Heart right ventricle (tissue), 16 donors: ENCODE results near the gene CACTIN. TPM values are rescaled to one million over a fixed set of nuclear protein-coding genes. Genes with fewer than 3 reads are reported as not detected.

Experiments used
- ATAC-seq, 8 donors: fragments of 200-7000 bp; cut with Tn5 transposase; one replicate each; pipeline ENCODE4 v1.9.1; 2020; ENCODE audit warnings: mild to moderate bottlenecking in 8 of 8, moderate library complexity in 8 of 8, moderate number of reproducible peaks in 1 of 8
- DNase-seq, 2 donors: peaks; one replicate each; pipeline ENCODE4 v3.0.0-alpha.2; 2020
- H3K27ac ChIP-seq, 10 donors: fragments of 200-600 bp; sonication (generic) in 2 of 10; one replicate each; pipeline versions ENCODE4 v1.5.0 to v1.8.0; 2020 to 2022; ENCODE audit warnings: mild to moderate bottlenecking in 3 of 10
- H3K27me3 ChIP-seq, 7 donors: fragments of 200-600 bp; one replicate each; pipeline ENCODE4 v1.8.0; 2021 to 2022; ENCODE audit warnings: mild to moderate bottlenecking in 2 of 7
- H3K36me3 ChIP-seq, 9 donors: fragments of 200-600 bp; sonication (generic) in 1 of 9; one replicate each; pipeline versions ENCODE4 v1.5.0 to v1.8.0; 2020 to 2022; ENCODE audit warnings: mild to moderate bottlenecking in 2 of 9
- H3K4me1 ChIP-seq, 9 donors: fragments of 200-600 bp; sonication (generic) in 1 of 9; one replicate each; pipeline versions ENCODE4 v1.5.0 to v1.8.0; 2020 to 2022; ENCODE audit warnings: mild to moderate bottlenecking in 4 of 9
- H3K4me3 ChIP-seq, 10 donors: fragments of 200-600 bp; sonication (generic) in 2 of 10; one replicate each; pipeline versions ENCODE4 v1.5.0 to v1.8.0; 2020 to 2022; ENCODE audit warnings: mild to moderate bottlenecking in 7 of 10, moderate library complexity in 2 of 10
- H3K9me3 ChIP-seq, 11 donors: fragments of 200-600 bp in 10 of 11; sonication (generic) in 2 of 11; one replicate each; pipeline versions ENCODE4 v1.5.0 to v1.8.0; 2013 to 2022; ENCODE audit warnings: mild to moderate bottlenecking in 2 of 11, control low read depth in 1 of 11, moderate library complexity in 1 of 11
- CTCF ChIP-seq, 9 donors: fragments of 200-600 bp; sonication (generic) in 2 of 9; IDR thresholded peaks; one replicate each; pipeline versions ENCODE4 v1.5.0 to v1.8.0; 2021 to 2022; ENCODE audit warnings: antibody characterized with exemption in 9 of 9, mild to moderate bottlenecking in 5 of 9, moderate library complexity in 1 of 9
- WGBS, 2 donors: extraction: QIAGEN DNeasy Blood & Tissue Kit; methylation state at CpG; one replicate each; pipeline ENCODE4 v1.1.7; 2013; ENCODE audit warnings: inconsistent platforms in 1 of 2; 5-methylcytosine and 5-hydroxymethylcytosine counted together
- intact Hi-C, 10 donors: fragments of 100-400 bp; cut with DNase I; formaldehyde crosslinking; loops; one replicate each; pipeline versions ENCODE4 v1.11.1 to v1.14.2; 2022
- polyA plus RNA-seq, 2 donors: library from polyadenylated mRNA; stranded (reverse); fragments of 200-250 nt; gene quantifications; one replicate each; pipeline ENCODE4 v1.2.3, GENCODE V29; 2013
- total RNA-seq, 10 donors: library from RNA; stranded (reverse); fragmentation: NEBNext Ultra II Directional in 3 of 10; extraction: Animal tissue kit (Norgen Biotek cat#: 25700) in 3 of 10; gene quantifications; one replicate each; pipeline versions ENCODE4 v1.2.1 to v1.2.4, GENCODE V29; 2021 to 2023
- donor health status: Arrhythmogenic right ventricular cardiomyopathy.
- donor health status: ischemic (EF 13 %, LVEDD 7.1; RV severe dilation, severe dysfunction).
- donor health status: healthy with polysubstance abuse.
- donor health status: DM: no; HTN: yes; CAD: no.
- donor health status: DM: no; HTN: no; CAD: no.
- donor health status: ischemic (EF 25% LVEDD 6.9; RV normal size, moderate dysfunction).
- donor health status: ischemic (EF 25% LVEDD 5.7; RV mildly dilated, moderate dysfunction).
- donor health status: healthy.
- donor health status: DM: yes; HTN: yes; CAD: no.
- donor health status: Ischemic cardiomyopathy.
- donor health status: ischemic (EF 35%, LVEDD 5.7; RV mildly dilated, moderate dysfunction).
- donor health status: nonischemic (EF 11% LVEDD 7.7; RV severe dilation, severe dysfunction).
- donor health status: DM: yes; HTN: yes; CAD: no.
- donor health status: PGD.
- donor health status: ischemic (EF 29% LVEDD 5.4; RV normal size, mild dysfunction).
- donor health status: nonischemic (EF 23%, LVEDD 6.1; RV moderate dilation, normal function).

The CACTIN gene
- total and polyA plus RNA-seq, 12 donors: 9.7 to 17.6 (median 12.7) TPM

GRCh38 chr19:3576696-3577443 lies 49.7 kb downstream of the CACTIN start:
- peak overlapping the region in 9 of 10 donors; percentile 7 to 53 (median 37) for H3K4me3 ChIP-seq
- intact Hi-C loops: loop anchor here in 3 of 10 donors (5.0 to 10.0 kb wide), 2 partner anchors 35 to 48 kb away; partner anchors contain the start of gene CACTIN (in 1 of the 3)
- no peaks in the 10 kb centered on the region for H3K27me3 ChIP-seq
- peaks cover 0 to 13% (median 0%) of the 10 kb centered on the region in 9 donors for H3K36me3 ChIP-seq
- no peaks in the 10 kb centered on the region for H3K9me3 ChIP-seq
- peak overlapping the region in 2 of 10 donors; percentile 21 to 52 for H3K27ac ChIP-seq
- DNase-seq (peak; percentile 40 to 71), ATAC-seq (peak in 5 of 8 donors; percentile 5 to 16 (median 6))
- 20 to 52% methylated on average over 51 to 71 of the region's 78 CpGs for WGBS, 2 donors
- no peak for TF ChIP-seq CTCF (IDR thresholded peaks at IDR 0.05)
- H3K4me1 ChIP-seq: peaks cover 10 to 38% (median 24%) of the 10 kb centered on the region in 9 donors

- no peak for DNase-seq
- Histone ChIP-seq H3K27ac (peak overlapping the region in 2 of 10 donors; percentile 21 to 52), H3K36me3 (peaks cover 0 to 13% (median 0%) of the 10 kb centered on the region in 9 donors), H3K9me3 (no peaks in the 10 kb centered on the region), H3K27me3 (no peaks in the 10 kb centered on the region), H3K4me1 (peaks cover 10 to 40% (median 26%) of the 10 kb centered on the region in 9 donors), H3K4me3 (peak overlapping the region in 8 of 10 donors; percentile 7 to 53 (median 38))
- TF ChIP-seq CTCF (IDR thresholded peaks at IDR 0.05): no peak
- ATAC-seq: no peak
- WGBS, 2 donors: 79 to 86% methylated on average over 29 of the region's 29 CpGs
- intact Hi-C loops: loop anchor here in 3 of 10 donors (5.0 to 10.0 kb wide), 2 partner anchors 36 to 49 kb away; partner anchors contain the start of gene CACTIN (in 1 of the 3)
Observed at GRCh38 chr19:3575949-3576673, 50.5 kb downstream of the CACTIN start.

GRCh38 chr19:3575260-3575741 lies 51.3 kb downstream of the CACTIN start:
- WGBS, 2 donors: 94 to 95% methylated on average over 19 of the region's 19 CpGs
- intact Hi-C loops: loop anchor here in 3 of 10 donors (5.0 to 10.0 kb wide), 2 partner anchors 37 to 50 kb away; partner anchors contain the start of gene CACTIN (in 1 of the 3)
- no peak for DNase-seq
- Histone ChIP-seq H3K36me3 (peaks cover 0 to 13% (median 0%) of the 10 kb centered on the region in 9 donors), H3K9me3 (no peaks in the 10 kb centered on the region), H3K27ac (no peak overlapping the region), H3K4me3 (no peak overlapping the region), H3K27me3 (no peaks in the 10 kb centered on the region), H3K4me1 (peaks cover 10 to 40% (median 26%) of the 10 kb centered on the region in 9 donors)
- no peak for ATAC-seq
- peak in 2 of 9 donors; percentile 8 to 9 for TF ChIP-seq CTCF (IDR thresholded peaks at IDR 0.05)
